Neural cell (in vitro differentiated cells): Measurements from ENCODE around the gene DOK5. TPM values are rescaled to one million over a fixed set of nuclear protein-coding genes. Genes with fewer than 3 reads are reported as not detected.

Experiments
- H2AFZ ChIP-seq: fragments of 200-600, 300-800 bp; sonication (generic), shearing (Covaris generic); 2 replicates; pipeline ENCODE4 v1.6.0; 2014; ENCODE audit warnings: low read depth, mild to moderate bottlenecking, antibody characterized with exemption, low read length, moderate library complexity
- H3F3A ChIP-seq: fragments of 200-600 bp; shearing (Covaris generic); 2 replicates; pipeline ENCODE4 v1.6.1; 2016; ENCODE audit warnings: mild to moderate bottlenecking, moderate library complexity, mixed read lengths, antibody characterized with exemption, low read length; ENCODE audit not compliant: insufficient read depth, poor library complexity, severe bottlenecking
- H3K27ac ChIP-seq: fragments of 200-600, 300-800 bp; sonication (generic), shearing (Covaris generic); 2 replicates; pipeline ENCODE4 v1.5.1; 2014; ENCODE audit warnings: mild to moderate bottlenecking, low read length, moderate library complexity
- H3K27me3 ChIP-seq: fragments of 300-800, 200-600 bp; sonication (generic), shearing (Covaris generic); 2 replicates; pipeline ENCODE4 v1.6.0; 2014; ENCODE audit warnings: mild to moderate bottlenecking, low read depth, low read length, moderate library complexity; ENCODE audit not compliant: insufficient read depth
- H3K36me3 ChIP-seq: fragments of 300-800, 200-600 bp; sonication (generic), shearing (Covaris generic); 2 replicates; pipeline ENCODE4 v1.5.1; 2014; ENCODE audit warnings: mild to moderate bottlenecking, antibody characterized with exemption, low read length, moderate library complexity; ENCODE audit not compliant: insufficient read depth
- H3K4me2 ChIP-seq: fragments of 300-800, 200-600 bp; sonication (generic), shearing (Covaris generic); 2 replicates; pipeline ENCODE4 v1.6.0; 2014; ENCODE audit warnings: mild to moderate bottlenecking, low read length
- H3K4me3 ChIP-seq: fragments of 300-800, 200-600 bp; sonication (generic), shearing (Covaris generic); 2 replicates; pipeline ENCODE4 v1.5.1; 2014; ENCODE audit warnings: mild to moderate bottlenecking, low read length, moderate library complexity
- H3K79me2 ChIP-seq: fragments of 200-600 bp; shearing (Covaris generic); replicated peaks from 2 replicates; pipeline ENCODE4 v1.6.0; 2014; ENCODE audit warnings: mild to moderate bottlenecking, low read length, moderate library complexity; ENCODE audit not compliant: insufficient read depth
- H3K9ac ChIP-seq: fragments of 300-800, 200-600 bp; sonication (generic), shearing (Covaris generic); 2 replicates; pipeline ENCODE4 v1.6.1; 2016; ENCODE audit warnings: mild to moderate bottlenecking, low read length, mixed read lengths
- H3K9me2 ChIP-seq: fragments of 200-600 bp; shearing (Covaris generic); 2 replicates; pipeline ENCODE4 v1.6.1; 2016; ENCODE audit warnings: mild to moderate bottlenecking, low read length, mixed read lengths; ENCODE audit not compliant: insufficient read depth
- H3K9me3 ChIP-seq: fragments of 200-600, 300-800 bp; sonication (generic), shearing (Covaris generic); 2 replicates; pipeline ENCODE4 v1.6.1; 2016; ENCODE audit warnings: mild to moderate bottlenecking, mixed run types, low read length, moderate library complexity, mixed read lengths
- H4K20me1 ChIP-seq: fragments of 200-600 bp; shearing (Covaris generic); 2 replicates; pipeline ENCODE4 v1.6.1; 2016; ENCODE audit warnings: mild to moderate bottlenecking, mixed run types; ENCODE audit not compliant: insufficient read depth
- EP300 ChIP-seq: fragments of 450-650 bp; conservative IDR thresholded peaks from 2 replicates; pipeline ENCODE4 v1.6.1; 2014; ENCODE audit warnings: antibody characterized with exemption, mild to moderate bottlenecking, moderate library complexity; ENCODE audit not compliant: poor library complexity, severe bottlenecking
- MXI1 ChIP-seq: fragments of 450-650 bp; conservative IDR thresholded peaks from 2 replicates; pipeline ENCODE4 v1.6.1; 2014; ENCODE audit warnings: antibody characterized with exemption, mild to moderate bottlenecking; ENCODE audit not compliant: poor library complexity, severe bottlenecking
- POLR2AphosphoS5 ChIP-seq: IDR thresholded peaks from 2 replicates; pipeline ENCODE4 v1.6.1; 2012
- RAD21 ChIP-seq: fragments of 450-650 bp; conservative IDR thresholded peaks from 2 replicates; pipeline ENCODE4 v1.6.1; 2014; ENCODE audit warnings: antibody characterized with exemption, mild to moderate bottlenecking, moderate library complexity
- REST ChIP-seq: IDR thresholded peaks from 2 replicates; pipeline ENCODE4 v1.6.1; 2012; ENCODE audit warnings: borderline replicate concordance
- SMC3 ChIP-seq: fragments of 450-650 bp; conservative IDR thresholded peaks from 2 replicates; pipeline ENCODE4 v1.6.1; 2014; ENCODE audit warnings: antibody characterized with exemption, mild to moderate bottlenecking, moderate library complexity; ENCODE audit not compliant: poor library complexity
- polyA plus RNA-seq: library from polyadenylated mRNA; depleted of rRNA; stranded (reverse); fragments of >200 nt; gene quantifications from 2 replicates; pipeline ENCODE4 v1.2.3, GENCODE V29; 2014

The DOK5 gene
- polyA plus RNA-seq, 1 donor from 2014 or later = 4.6 TPM

GRCh38 chr20:54608943-54609342, 133.6 kb downstream of the DOK5 start:
- TF ChIP-seq REST (no peak), MXI1 (no peak), EP300 (no peak), RAD21 (no peak), POLR2AphosphoS5 (no peak)
- H3K9me2 ChIP-seq = no peaks in the 10 kb centered on the region
- no peak overlapping the region for H3K27ac ChIP-seq
- H3K27me3 ChIP-seq = no peaks in the 10 kb centered on the region
- no peaks in the 10 kb centered on the region for H3K9me3 ChIP-seq
- no peak overlapping the region for H2AFZ ChIP-seq
- H3K4me2 ChIP-seq = no peak overlapping the region
- no peaks in the 10 kb centered on the region for H3K36me3 ChIP-seq
- H4K20me1 ChIP-seq = no peaks in the 10 kb centered on the region
- H3K9ac ChIP-seq = no peak overlapping the region
- no peaks in the 10 kb centered on the region for H3K79me2 ChIP-seq
- no peak overlapping the region for H3K4me3 ChIP-seq
- no peaks in the 10 kb centered on the region for H3F3A ChIP-seq

- H3K36me3 ChIP-seq = no peaks in the 10 kb centered on the region
- H3K4me2 ChIP-seq = no peak overlapping the region
- H3K9me3 ChIP-seq = no peaks in the 10 kb centered on the region
- TF ChIP-seq POLR2AphosphoS5 (no peak), MXI1 (no peak), SMC3 (no peak), REST (no peak), EP300 (no peak)
- no peaks in the 10 kb centered on the region for H3K27me3 ChIP-seq
- H3K79me2 ChIP-seq = no peaks in the 10 kb centered on the region
- no peak overlapping the region for H2AFZ ChIP-seq
- no peak overlapping the region for H3K4me3 ChIP-seq
- no peak overlapping the region for H3K27ac ChIP-seq
- no peaks in the 10 kb centered on the region for H4K20me1 ChIP-seq
- no peak overlapping the region for H3K9ac ChIP-seq
- no peaks in the 10 kb centered on the region for H3F3A ChIP-seq
- no peaks in the 10 kb centered on the region for H3K9me2 ChIP-seq
These were observed 136.5 kb downstream of the DOK5 start for GRCh38 chr20:54611708-54612412.
